T-helper 2 cell (primary cell): ENCODE data around the gene NUP93.
"Not testable (repeated sequence)": the region's sequence is repeated elsewhere in the genome, so short reads cannot be mapped to it uniquely, and the experiment has no call there.

Source experiments
- DNase-seq, 5 experiments: peaks; one replicate each; pipeline versions ENCODE4 v3.0.0 to v3.0.0-alpha.2; 2012 to 2022

Gene NUP93

DNA sequence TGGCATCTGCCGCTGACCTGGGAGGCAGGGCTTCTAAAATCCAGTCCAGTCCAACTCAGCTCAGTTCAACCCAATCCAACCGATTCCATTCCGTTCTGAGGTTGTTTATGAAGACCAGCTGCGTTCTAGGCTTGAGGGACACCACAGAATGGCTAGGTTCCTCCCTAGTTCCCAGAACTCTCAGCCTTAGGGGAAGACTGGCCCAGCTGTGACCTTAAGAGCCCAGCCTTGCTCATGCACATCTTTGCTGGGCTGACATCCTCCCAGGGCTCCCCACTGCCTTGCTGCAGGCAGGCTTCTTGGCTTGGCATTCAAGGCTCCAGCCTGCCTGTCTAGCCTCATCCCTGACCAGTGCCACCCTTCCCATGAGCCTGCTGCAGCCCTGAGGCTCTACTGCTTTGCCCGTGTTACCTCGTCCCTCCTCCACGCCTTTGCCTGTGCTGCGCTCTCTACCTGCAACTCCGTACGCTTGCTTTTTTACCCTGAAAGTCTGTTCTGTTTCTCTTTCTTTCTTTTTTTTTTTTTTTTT lies 143.0 kb downstream of the NUP93 start:
- no peak for DNase-seq

DNA sequence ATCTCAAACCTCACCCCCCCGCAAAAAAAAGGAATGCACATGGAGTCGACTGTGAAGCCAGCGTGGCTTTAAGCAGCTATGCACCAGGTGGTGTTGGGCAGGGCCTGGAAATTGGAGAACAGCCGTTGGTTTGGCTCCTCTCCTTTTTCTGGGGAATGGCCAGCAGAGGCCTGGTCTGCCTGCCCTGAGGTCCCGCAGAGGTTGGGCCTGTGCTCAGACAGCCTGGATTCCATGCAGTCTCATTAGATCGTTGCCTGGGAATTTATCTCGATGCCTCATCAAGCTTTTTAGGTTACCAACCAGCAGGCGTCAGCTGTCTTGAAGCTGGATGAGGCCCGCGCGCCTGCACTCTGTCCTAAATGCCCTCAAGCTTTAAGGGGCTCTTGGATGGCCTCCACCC lies 144.9 kb downstream of the NUP93 start:
- no peak for DNase-seq

GRCh38 chr16:56876048-56876447 lies 146.1 kb downstream of the NUP93 start:
- DNase-seq = no peak

DNA sequence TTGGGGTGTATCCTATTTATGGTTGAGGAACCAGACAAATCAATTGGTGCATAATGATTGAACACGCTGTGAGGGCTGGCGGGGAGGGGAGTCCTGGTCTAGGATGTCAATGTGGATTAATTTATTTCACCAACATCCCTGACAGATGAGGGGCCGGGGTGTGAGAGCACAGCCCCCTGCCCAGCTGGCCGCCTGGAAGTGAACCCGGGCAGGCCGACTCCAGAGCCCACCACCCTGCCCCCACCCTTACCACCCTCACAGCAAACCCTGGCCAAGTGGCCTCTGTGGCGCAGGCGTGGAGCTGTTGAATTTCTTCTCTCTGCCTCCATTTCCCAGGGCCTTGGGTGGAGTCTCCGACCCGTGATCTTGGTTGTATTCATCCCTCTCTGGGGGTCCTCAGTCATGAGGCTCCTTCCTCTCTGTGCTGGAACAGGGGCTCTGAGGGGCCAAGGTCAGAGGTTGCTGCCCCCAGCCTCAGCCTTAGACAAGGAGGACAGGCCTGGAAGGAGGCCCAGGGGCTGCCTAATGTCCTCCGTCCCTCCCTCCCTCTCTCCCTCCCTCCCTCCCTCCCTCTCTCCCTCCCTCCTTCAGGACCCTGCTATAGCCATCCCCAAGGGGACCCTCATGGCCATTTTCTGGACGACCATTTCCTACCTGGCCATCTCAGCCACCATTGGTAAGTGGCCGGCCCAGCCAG lies 147.7 kb downstream of the NUP93 start:
- DNase-seq = no peak

- no peak for DNase-seq
These were observed 148.4 kb downstream of the NUP93 start for GRCh38 chr16:56878282-56878854.

DNA sequence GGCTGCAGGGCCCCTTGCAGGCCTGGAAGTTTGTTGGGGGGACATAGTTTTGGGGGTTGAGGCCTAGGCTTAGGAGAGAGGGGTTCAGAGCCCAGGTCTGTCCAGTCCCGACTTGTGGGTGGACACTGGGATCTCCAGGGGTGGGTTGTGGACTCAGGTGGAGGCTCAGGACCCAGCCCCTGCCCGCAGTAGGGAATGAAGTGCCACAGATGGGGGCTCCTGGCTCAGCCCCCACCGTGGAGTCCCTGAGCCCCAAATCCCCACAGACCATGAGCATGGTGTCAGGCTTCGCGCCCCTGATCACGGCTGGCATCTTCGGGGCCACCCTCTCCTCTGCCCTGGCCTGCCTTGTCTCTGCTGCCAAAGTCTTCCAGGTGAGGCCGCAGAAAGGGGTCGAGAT lies 149.3 kb downstream of the NUP93 start:
- no peak for DNase-seq

DNA sequence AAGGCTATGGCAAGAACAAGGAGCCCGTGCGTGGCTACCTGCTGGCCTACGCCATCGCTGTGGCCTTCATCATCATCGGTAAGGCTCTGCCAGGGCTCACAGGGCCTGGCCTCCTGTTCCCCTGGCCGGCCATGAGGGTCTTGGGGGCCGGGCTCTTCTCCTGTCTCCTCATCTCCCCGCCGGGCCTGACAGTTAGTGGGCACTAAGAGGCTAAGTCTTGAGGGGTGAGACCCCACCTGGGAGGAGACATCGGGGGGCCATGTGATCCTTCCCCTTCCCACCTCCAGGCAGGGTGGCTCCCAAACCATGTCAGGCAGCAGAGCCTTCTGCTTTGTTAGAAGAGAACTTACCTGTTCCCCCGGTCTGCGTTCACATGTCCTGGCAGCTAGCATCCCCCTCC lies 150.2 kb downstream of the NUP93 start:
- DNase-seq = no peak

GRCh38 chr16:56880685-56881084 lies 150.8 kb downstream of the NUP93 start:
- DNase-seq = no peak

GRCh38 chr16:56882077-56882800 lies 152.3 kb downstream of the NUP93 start:
- no peak for DNase-seq

- DNase-seq = no peak
These were observed 153.7 kb downstream of the NUP93 start for GRCh38 chr16:56883586-56883985.

GRCh38 chr16:56884026-56884582 lies 154.2 kb downstream of the NUP93 start:
- DNase-seq = no peak

DNA sequence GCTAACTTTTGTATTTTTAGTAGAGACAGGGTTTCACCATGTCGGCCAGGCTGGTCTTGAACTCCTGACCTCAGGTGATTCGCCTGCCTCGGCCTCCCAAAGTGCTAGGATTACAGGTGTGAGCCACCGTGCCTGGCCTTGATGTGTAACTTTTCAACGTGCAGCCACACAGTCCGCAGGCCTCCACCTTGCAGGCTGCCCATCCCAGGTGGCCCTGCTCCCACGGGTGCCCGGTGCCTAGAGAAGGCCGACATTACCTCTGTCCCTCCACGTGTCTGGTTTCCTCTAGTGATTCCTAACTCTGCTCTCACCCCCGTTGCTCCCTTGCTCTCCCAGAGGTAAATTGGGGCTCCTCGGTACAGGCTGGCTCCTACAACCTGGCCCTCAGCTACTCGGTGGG lies 155.0 kb downstream of the NUP93 start:
- not testable (repeated sequence) for DNase-seq

DNA sequence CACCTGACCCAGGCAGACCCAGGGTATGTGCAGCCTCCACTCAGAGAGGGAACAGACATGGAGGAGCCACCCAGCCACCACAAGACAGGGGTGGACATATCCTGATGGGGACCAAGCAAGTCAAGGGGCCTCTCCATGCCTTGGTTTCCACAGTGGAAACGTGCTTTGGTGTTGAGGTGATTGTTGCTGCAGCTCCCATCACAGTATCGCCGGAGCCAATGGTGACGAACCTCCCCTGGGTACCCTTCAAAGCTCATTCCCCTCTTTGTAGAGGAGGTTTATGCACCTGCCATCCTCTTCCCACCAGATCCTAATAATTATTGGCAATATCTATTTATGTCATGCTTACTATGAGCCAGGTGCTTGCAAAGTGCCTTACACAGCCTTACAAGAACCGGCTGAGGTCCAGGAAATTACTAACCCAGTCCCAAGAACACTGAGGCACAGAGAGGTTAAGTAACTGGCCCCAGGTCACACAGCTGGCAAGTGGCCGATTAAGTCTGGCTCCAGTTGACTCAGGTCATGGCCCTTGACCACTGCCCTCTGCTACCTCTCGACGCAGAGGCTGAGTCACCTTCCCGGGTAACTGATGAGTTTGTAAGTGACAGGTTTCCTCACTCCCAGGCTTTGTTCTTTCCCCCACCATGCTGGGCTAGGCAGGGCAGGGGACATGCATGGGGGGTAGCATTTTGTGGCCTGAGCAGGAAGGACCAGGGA lies 155.7 kb downstream of the NUP93 start:
- DNase-seq = no peak

DNA sequence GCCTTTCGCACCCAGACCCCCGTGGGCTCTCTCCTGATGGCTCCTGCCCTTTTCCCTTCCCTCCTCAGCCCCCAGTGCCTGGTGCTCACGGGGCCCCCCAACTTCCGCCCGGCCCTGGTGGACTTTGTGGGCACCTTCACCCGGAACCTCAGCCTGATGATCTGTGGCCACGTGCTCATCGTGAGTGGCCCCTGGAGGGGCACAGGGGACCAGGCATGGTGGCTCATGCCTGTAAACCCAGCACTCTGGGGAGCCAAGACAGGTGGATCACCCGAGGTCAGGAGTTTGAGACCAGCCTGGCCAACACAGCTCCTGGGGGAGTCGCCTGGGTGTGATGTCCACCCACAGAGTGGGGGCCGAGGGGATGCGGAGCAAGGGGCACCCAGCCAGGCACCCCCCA lies 156.4 kb downstream of the NUP93 start:
- no peak for DNase-seq

DNA sequence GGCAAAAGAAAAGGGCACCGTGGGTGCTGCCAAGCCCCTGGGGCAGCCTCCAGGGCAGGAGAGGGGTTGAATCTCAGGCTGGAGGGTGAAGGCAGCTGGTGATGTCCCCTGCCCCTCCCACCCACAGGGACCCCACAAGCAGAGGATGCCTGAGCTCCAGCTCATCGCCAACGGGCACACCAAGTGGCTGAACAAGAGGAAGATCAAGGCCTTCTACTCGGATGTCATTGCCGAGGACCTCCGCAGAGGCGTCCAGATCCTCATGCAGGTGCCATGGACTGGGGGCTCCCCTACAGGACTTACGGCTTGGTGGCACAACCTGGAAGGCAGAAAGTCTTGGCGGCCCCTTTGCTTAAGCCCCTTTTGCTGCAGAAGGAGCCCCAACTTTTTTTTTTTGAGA lies 156.9 kb downstream of the NUP93 start:
- DNase-seq = no peak

- no peak for DNase-seq
These were observed 158.9 kb downstream of the NUP93 start for GRCh38 chr16:56888806-56889205.

GRCh38 chr16:56889206-56889605 lies 159.3 kb downstream of the NUP93 start:
- no peak for DNase-seq

- DNase-seq = no peak
These were observed 161.8 kb downstream of the NUP93 start for GRCh38 chr16:56891685-56892084.

DNA sequence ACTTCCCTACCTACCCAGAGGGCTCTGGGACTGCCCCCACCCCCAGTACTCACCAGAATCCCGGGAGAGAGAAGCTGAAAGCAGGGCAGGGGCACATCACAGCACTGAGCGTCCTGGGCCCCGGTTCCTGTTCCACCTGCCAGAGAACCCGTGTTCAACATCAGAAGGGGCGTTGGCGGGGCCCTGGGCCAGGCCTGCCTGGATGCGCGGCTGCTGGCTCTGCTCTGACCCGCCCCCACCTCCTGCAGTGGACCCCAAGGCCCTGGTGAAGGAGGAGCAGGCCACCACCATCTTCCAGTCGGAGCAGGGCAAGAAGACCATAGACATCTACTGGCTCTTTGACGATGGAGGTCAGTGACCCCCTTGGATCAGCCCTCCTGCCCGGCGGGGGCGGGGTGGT lies 162.8 kb downstream of the NUP93 start:
- no peak for DNase-seq

DNA sequence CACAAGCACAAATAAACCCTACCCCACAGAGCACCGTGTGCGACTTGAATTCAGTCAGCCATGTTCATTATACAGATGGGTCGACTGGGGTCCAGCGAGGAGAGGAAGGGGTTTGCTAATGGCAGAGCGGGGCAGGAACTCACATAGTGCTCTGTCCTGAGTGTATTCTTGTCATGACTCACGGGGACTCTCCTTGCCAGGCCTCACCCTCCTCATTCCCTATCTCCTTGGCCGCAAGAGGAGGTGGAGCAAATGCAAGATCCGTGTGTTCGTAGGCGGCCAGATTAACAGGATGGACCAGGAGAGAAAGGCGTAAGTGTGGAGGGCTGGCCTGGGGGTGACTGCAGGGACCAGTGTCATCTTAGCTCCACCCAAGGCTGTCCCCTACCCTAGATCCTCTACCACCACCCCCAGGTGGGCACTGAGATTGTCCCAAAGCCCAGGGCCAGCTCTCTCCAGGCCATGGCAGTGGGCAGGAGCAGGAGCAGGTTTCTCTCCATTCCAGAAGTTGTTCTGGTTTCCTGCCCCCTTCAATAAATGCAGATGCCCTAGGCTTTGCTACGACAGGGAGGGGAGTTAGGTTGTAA lies 164.5 kb downstream of the NUP93 start:
- DNase-seq = no peak

- no peak for DNase-seq
These were observed 165.9 kb downstream of the NUP93 start for GRCh38 chr16:56895813-56896212.

- DNase-seq = no peak
These were observed 166.3 kb downstream of the NUP93 start for GRCh38 chr16:56896244-56896643.
